Upper lobe of right lung (tissue), 1 donor: Measurements from ENCODE around the gene ADAMTS16. TPM values are rescaled to one million over a fixed set of nuclear protein-coding genes. Genes with fewer than 3 reads are reported as not detected.

Experiments used
- ATAC-seq: fragments of 200-7000 bp; cut with Tn5 transposase; one replicate; pipeline ENCODE4 v1.9.1; 2020; ENCODE audit warnings: mild to moderate bottlenecking, moderate library complexity
- DNase-seq: peaks from one replicate; pipeline ENCODE4 v3.0.0-alpha.2; 2020
- H3K27ac ChIP-seq: fragments of 200-600 bp; one replicate; pipeline ENCODE4 v1.8.0; 2022
- H3K27me3 ChIP-seq: fragments of 200-600 bp; one replicate; pipeline ENCODE4 v1.8.0; 2022; ENCODE audit warnings: mild to moderate bottlenecking
- H3K36me3 ChIP-seq: fragments of 200-600 bp; one replicate; pipeline ENCODE4 v1.8.0; 2022
- H3K4me1 ChIP-seq: fragments of 200-600 bp; one replicate; pipeline ENCODE4 v1.8.0; 2022
- H3K4me3 ChIP-seq: fragments of 200-600 bp; one replicate; pipeline ENCODE4 v1.8.0; 2022; ENCODE audit warnings: mild to moderate bottlenecking
- H3K9me3 ChIP-seq: fragments of 200-600 bp; one replicate; pipeline ENCODE4 v1.8.0; 2022
- intact Hi-C: fragments of 100-400 bp; cut with DNase I; formaldehyde crosslinking; loops from one replicate; pipeline ENCODE4 v1.11.0; 2022
- total RNA-seq: library from RNA; stranded (reverse); fragmentation: NEBNext Ultra II Directional; extraction: Animal tissue kit (Norgen Biotek cat#: 25700); gene quantifications from one replicate; pipeline ENCODE4 v1.2.1, GENCODE V29; 2021
- TF ChIP-seq, protein P1 (sequence below): fragments of 200-600 bp; IDR thresholded peaks from one replicate; pipeline ENCODE4 v1.8.0; 2022; ENCODE audit warnings: antibody characterized with exemption
- donor health status: DM: no; HTN: yes; CAD: no; lungs with severe emphysema.

Gene ADAMTS16
- total RNA-seq, 1 donor from 2014 or later: 0.26 TPM

GRCh38 chr5:5219541-5219940 is 79.4 kb downstream of the ADAMTS16 start:
- H3K36me3 ChIP-seq: no peaks in the 10 kb centered on the region
- no peak overlapping the region for H3K27ac ChIP-seq
- no peaks in the 10 kb centered on the region for H3K9me3 ChIP-seq
- TF ChIP-seq, protein P1, sequence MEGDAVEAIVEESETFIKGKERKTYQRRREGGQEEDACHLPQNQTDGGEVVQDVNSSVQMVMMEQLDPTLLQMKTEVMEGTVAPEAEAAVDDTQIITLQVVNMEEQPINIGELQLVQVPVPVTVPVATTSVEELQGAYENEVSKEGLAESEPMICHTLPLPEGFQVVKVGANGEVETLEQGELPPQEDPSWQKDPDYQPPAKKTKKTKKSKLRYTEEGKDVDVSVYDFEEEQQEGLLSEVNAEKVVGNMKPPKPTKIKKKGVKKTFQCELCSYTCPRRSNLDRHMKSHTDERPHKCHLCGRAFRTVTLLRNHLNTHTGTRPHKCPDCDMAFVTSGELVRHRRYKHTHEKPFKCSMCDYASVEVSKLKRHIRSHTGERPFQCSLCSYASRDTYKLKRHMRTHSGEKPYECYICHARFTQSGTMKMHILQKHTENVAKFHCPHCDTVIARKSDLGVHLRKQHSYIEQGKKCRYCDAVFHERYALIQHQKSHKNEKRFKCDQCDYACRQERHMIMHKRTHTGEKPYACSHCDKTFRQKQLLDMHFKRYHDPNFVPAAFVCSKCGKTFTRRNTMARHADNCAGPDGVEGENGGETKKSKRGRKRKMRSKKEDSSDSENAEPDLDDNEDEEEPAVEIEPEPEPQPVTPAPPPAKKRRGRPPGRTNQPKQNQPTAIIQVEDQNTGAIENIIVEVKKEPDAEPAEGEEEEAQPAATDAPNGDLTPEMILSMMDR: no peak
- no peak for ATAC-seq
- no peaks in the 10 kb centered on the region for H3K27me3 ChIP-seq
- intact Hi-C loops: no loop called here
- H3K4me1 ChIP-seq: no peaks in the 10 kb centered on the region
- no peak for DNase-seq
- H3K4me3 ChIP-seq: no peak overlapping the region

- Histone ChIP-seq H3K27me3 (no peaks in the 10 kb centered on the region), H3K36me3 (no peaks in the 10 kb centered on the region), H3K4me3 (no peak overlapping the region), H3K27ac (no peak overlapping the region), H3K9me3 (no peaks in the 10 kb centered on the region), H3K4me1 (no peaks in the 10 kb centered on the region)
- DNase-seq (no peak), ATAC-seq (no peak)
- TF ChIP-seq, protein P1: no peak
- intact Hi-C loops: no loop called here
Measured at GRCh38 chr5:5220901-5221631, 80.9 kb downstream of the ADAMTS16 start.

- H3K36me3 ChIP-seq: no peaks in the 10 kb centered on the region
- no peaks in the 10 kb centered on the region for H3K27me3 ChIP-seq
- ATAC-seq (no peak), DNase-seq (no peak)
- no peak overlapping the region for H3K4me3 ChIP-seq
- intact Hi-C loops: no loop called here
- H3K4me1 ChIP-seq: no peaks in the 10 kb centered on the region
- TF ChIP-seq, protein P1: no peak
- no peak overlapping the region for H3K27ac ChIP-seq
- no peaks in the 10 kb centered on the region for H3K9me3 ChIP-seq
Measured at GRCh38 chr5:5221724-5222123, 81.6 kb downstream of the ADAMTS16 start.

- intact Hi-C loops: no loop called here
- no peaks in the 10 kb centered on the region for H3K9me3 ChIP-seq
- H3K4me3 ChIP-seq: no peak overlapping the region
- no peak overlapping the region for H3K27ac ChIP-seq
- H3K36me3 ChIP-seq: no peaks in the 10 kb centered on the region
- no peaks in the 10 kb centered on the region for H3K27me3 ChIP-seq
- no peaks in the 10 kb centered on the region for H3K4me1 ChIP-seq
- TF ChIP-seq, protein P1: no peak
- ATAC-seq: no peak
- no peak for DNase-seq
Measured at GRCh38 chr5:5231576-5231975, 91.4 kb downstream of the ADAMTS16 start.

- Histone ChIP-seq H3K4me1 (no peaks in the 10 kb centered on the region), H3K27ac (no peak overlapping the region), H3K27me3 (no peaks in the 10 kb centered on the region), H3K9me3 (no peaks in the 10 kb centered on the region), H3K36me3 (no peaks in the 10 kb centered on the region), H3K4me3 (no peak overlapping the region)
- intact Hi-C loops: no loop called here
- TF ChIP-seq, protein P1: no peak
- no peak for DNase-seq
- no peak for ATAC-seq
Measured at GRCh38 chr5:5234912-5235311, 94.8 kb downstream of the ADAMTS16 start.

DNA sequence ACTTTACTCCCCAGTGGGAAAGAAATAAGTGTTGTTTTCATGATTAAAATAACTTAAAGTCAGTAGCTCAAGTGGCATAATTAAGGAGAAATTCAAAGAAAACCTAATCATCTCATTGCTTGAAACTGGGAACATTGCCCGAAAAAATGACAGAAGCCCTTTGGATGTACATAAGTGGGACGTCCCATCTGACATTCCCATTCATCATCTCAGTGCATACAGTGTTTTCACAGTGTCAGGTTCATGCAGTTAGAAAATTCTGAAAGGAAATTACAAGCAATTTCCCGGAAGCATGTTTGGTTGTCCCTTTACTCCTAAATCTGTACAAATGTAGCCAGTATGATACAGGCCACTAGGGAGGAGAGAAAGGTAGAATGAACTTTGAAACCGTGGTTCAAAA is 95.6 kb downstream of the ADAMTS16 start:
- no peaks in the 10 kb centered on the region for H3K27me3 ChIP-seq
- H3K4me1 ChIP-seq: no peaks in the 10 kb centered on the region
- no peak overlapping the region for H3K4me3 ChIP-seq
- TF ChIP-seq, protein P1: no peak
- no peaks in the 10 kb centered on the region for H3K9me3 ChIP-seq
- no peak for ATAC-seq
- DNase-seq: no peak
- intact Hi-C loops: no loop called here
- no peak overlapping the region for H3K27ac ChIP-seq
- H3K36me3 ChIP-seq: no peaks in the 10 kb centered on the region
